Measurements from ENCODE around the gene AFMID.

- TF ChIP-seq CTCF (IDR thresholded peaks at IDR 0.05) = no peak
- TF ChIP-seq ZFX (IDR thresholded peaks at IDR 0.05; ENCODE audit: borderline replicate concordance) = no peak
These were observed 14.7 kb upstream of the AFMID start for GRCh38 chr17:78172249-78173051.

All from 22Rv1 (cell line).